Ectodermal cell (in vitro differentiated cells): ENCODE data around the gene MBNL3.
"Not testable (repeated sequence)": the region's sequence is repeated elsewhere in the genome, so short reads cannot be mapped to it uniquely, and the experiment has no call there.

Experiments used
- H3K27ac ChIP-seq: 2 replicates; pipeline ENCODE4 v1.7.0; 2013; ENCODE audit warnings: mild to moderate bottlenecking, low read depth, low read length; ENCODE audit not compliant: insufficient read depth, poor library complexity, severe bottlenecking
- H3K27me3 ChIP-seq: 2 replicates; pipeline ENCODE4 v1.7.0; 2013; ENCODE audit warnings: mild to moderate bottlenecking, low read length; ENCODE audit not compliant: insufficient read depth, control insufficient read depth, poor library complexity, severe bottlenecking
- H3K36me3 ChIP-seq: one replicate; pipeline ENCODE4 v1.7.0; 2013; ENCODE audit warnings: low read length; ENCODE audit not compliant: control insufficient read depth, insufficient read depth
- H3K4me1 ChIP-seq: one replicate; pipeline ENCODE4 v1.7.0; 2013; ENCODE audit warnings: low read length; ENCODE audit not compliant: control insufficient read depth, insufficient read depth
- H3K4me3 ChIP-seq: 2 replicates; pipeline ENCODE4 v1.7.0; 2013; ENCODE audit warnings: low read depth, low read length, control low read depth; ENCODE audit not compliant: insufficient read depth
- H3K9me3 ChIP-seq: 2 replicates; pipeline ENCODE4 v1.7.0; 2013; ENCODE audit warnings: mild to moderate bottlenecking, low read length, moderate library complexity; ENCODE audit not compliant: control insufficient read depth
- WGBS, 2 experiments: methylation state at CpG; one replicate each; pipeline ENCODE4 v1.1.7; 2013; ENCODE audit warnings: missing lambda C conversion rate in 2 of 2; 5-methylcytosine and 5-hydroxymethylcytosine counted together

MBNL3 gene

GRCh38 chrX:132461886-132462285 lies 27.0 kb downstream of the MBNL3 start:
- H3K4me1 ChIP-seq: no peaks in the 10 kb centered on the region
- no peak overlapping the region for H3K27ac ChIP-seq
- H3K9me3 ChIP-seq: no peaks in the 10 kb centered on the region
- H3K27me3 ChIP-seq: no peaks in the 10 kb centered on the region
- H3K36me3 ChIP-seq: no peaks in the 10 kb centered on the region
- no peak overlapping the region for H3K4me3 ChIP-seq

GRCh38 chrX:132452911-132453550 lies 35.8 kb downstream of the MBNL3 start:
- Histone ChIP-seq H3K4me3 (no peak overlapping the region), H3K36me3 (no peaks in the 10 kb centered on the region), H3K9me3 (no peaks in the 10 kb centered on the region), H3K27ac (no peak overlapping the region), H3K4me1 (no peaks in the 10 kb centered on the region), H3K27me3 (no peaks in the 10 kb centered on the region)
- 88 to 90% methylated on average over 5 of the region's 5 CpGs for WGBS, 2 experiments

- H3K4me3 ChIP-seq, H3K36me3 ChIP-seq, H3K4me1 ChIP-seq, H3K27me3 ChIP-seq, H3K27ac ChIP-seq, H3K9me3 ChIP-seq: not testable (repeated sequence)
- WGBS, 2 experiments: 100% methylated on average over 1 of the region's 3 CpGs; no CpG with 5 or more reads in 1 of the 2 experiments
Observed at GRCh38 chrX:132445909-132446308, 42.9 kb downstream of the MBNL3 start.

- no peak overlapping the region for H3K27ac ChIP-seq
- no peaks in the 10 kb centered on the region for H3K36me3 ChIP-seq
- WGBS, 2 experiments: 95 to 100% methylated on average over 2 of the region's 2 CpGs
- H3K4me1 ChIP-seq: no peaks in the 10 kb centered on the region
- no peaks in the 10 kb centered on the region for H3K9me3 ChIP-seq
- no peaks in the 10 kb centered on the region for H3K27me3 ChIP-seq
- no peak overlapping the region for H3K4me3 ChIP-seq
Observed at GRCh38 chrX:132444936-132445335, 43.9 kb downstream of the MBNL3 start.

GRCh38 chrX:132443196-132444135 lies 45.4 kb downstream of the MBNL3 start:
- H3K4me1 ChIP-seq: no peaks in the 10 kb centered on the region
- H3K4me3 ChIP-seq: no peak overlapping the region
- H3K27ac ChIP-seq: no peak overlapping the region
- H3K9me3 ChIP-seq: no peaks in the 10 kb centered on the region
- H3K27me3 ChIP-seq: no peaks in the 10 kb centered on the region
- WGBS, 2 experiments: 85 to 89% methylated on average over 2 to 5 of the region's 5 CpGs
- H3K36me3 ChIP-seq: no peaks in the 10 kb centered on the region

- Histone ChIP-seq H3K36me3 (no peaks in the 10 kb centered on the region), H3K27ac (no peak overlapping the region), H3K4me1 (no peaks in the 10 kb centered on the region), H3K4me3 (no peak overlapping the region), H3K9me3 (no peaks in the 10 kb centered on the region), H3K27me3 (no peaks in the 10 kb centered on the region)
- WGBS, 2 experiments: 100% methylated on average over 2 of the region's 2 CpGs
Observed at GRCh38 chrX:132442691-132443090, 46.1 kb downstream of the MBNL3 start.

- Histone ChIP-seq H3K36me3 (no peaks in the 10 kb centered on the region), H3K27me3 (no peaks in the 10 kb centered on the region), H3K4me1 (no peaks in the 10 kb centered on the region), H3K27ac (no peak overlapping the region), H3K4me3 (no peak overlapping the region), H3K9me3 (no peaks in the 10 kb centered on the region)
- WGBS, 2 experiments: 88% methylated on average over 1 of the region's 1 CpG; no CpG with 5 or more reads in 1 of the 2 experiments
Observed at GRCh38 chrX:132435222-132435621, 53.6 kb downstream of the MBNL3 start.

GRCh38 chrX:132433551-132433950 lies 55.3 kb downstream of the MBNL3 start:
- no peaks in the 10 kb centered on the region for H3K36me3 ChIP-seq
- H3K4me1 ChIP-seq: no peaks in the 10 kb centered on the region
- 64 to 73% methylated on average over 6 of the region's 6 CpGs for WGBS, 2 experiments
- H3K4me3 ChIP-seq: no peak overlapping the region
- no peaks in the 10 kb centered on the region for H3K9me3 ChIP-seq
- H3K27ac ChIP-seq: peak overlapping the region; percentile 69
- H3K27me3 ChIP-seq: no peaks in the 10 kb centered on the region

- no peaks in the 10 kb centered on the region for H3K36me3 ChIP-seq
- H3K4me1 ChIP-seq: no peaks in the 10 kb centered on the region
- 71 to 84% methylated on average over 2 of the region's 2 CpGs for WGBS, 2 experiments
- H3K4me3 ChIP-seq: no peak overlapping the region
- peak overlapping the region; percentile 44 for H3K27ac ChIP-seq
- no peaks in the 10 kb centered on the region for H3K27me3 ChIP-seq
- H3K9me3 ChIP-seq: no peaks in the 10 kb centered on the region
Observed at GRCh38 chrX:132433001-132433400, 55.8 kb downstream of the MBNL3 start.

GRCh38 chrX:132428896-132429295 lies 59.9 kb downstream of the MBNL3 start:
- Histone ChIP-seq H3K9me3 (no peaks in the 10 kb centered on the region), H3K4me1 (no peaks in the 10 kb centered on the region), H3K4me3 (no peak overlapping the region), H3K27me3 (no peaks in the 10 kb centered on the region), H3K36me3 (no peaks in the 10 kb centered on the region), H3K27ac (no peak overlapping the region)
